DOHH2 (cell line): ENCODE measurements around the gene ALPG.
"Not testable (repeated sequence)": the region's sequence is repeated elsewhere in the genome, so short reads cannot be mapped to it uniquely, and the experiment has no call there.

Experiments used
- H3F3A ChIP-seq: fragments of 200-600 bp; sonication (generic), shearing (Covaris generic); 2 replicates; pipeline ENCODE4 v1.6.0; 2016; ENCODE audit warnings: antibody characterized with exemption, mild to moderate bottlenecking; ENCODE audit not compliant: control insufficient read depth, insufficient read depth
- H3K27ac ChIP-seq: fragments of 200-600 bp; sonication (generic); 2 replicates; pipeline ENCODE4 v1.5.1; 2014; ENCODE audit warnings: low read depth, mild to moderate bottlenecking, low read length, moderate library complexity
- H3K27me3 ChIP-seq: fragments of 200-600 bp; sonication (generic); 2 replicates; pipeline ENCODE4 v1.6.1; 2014; ENCODE audit warnings: mild to moderate bottlenecking, low read length, mixed read lengths; ENCODE audit not compliant: control insufficient read depth
- H3K36me3 ChIP-seq: fragments of 200-600 bp; sonication (generic); 2 replicates; pipeline ENCODE4 v1.6.1; 2014; ENCODE audit warnings: mild to moderate bottlenecking, low read length, moderate library complexity, mixed read lengths; ENCODE audit not compliant: control insufficient read depth
- H3K4me1 ChIP-seq: fragments of 200-600 bp; sonication (generic); 2 replicates; pipeline ENCODE4 v1.6.1; 2014; ENCODE audit warnings: mild to moderate bottlenecking, low read length, mixed read lengths; ENCODE audit not compliant: control insufficient read depth
- H3K4me2 ChIP-seq: fragments of 200-600 bp; sonication (generic); 2 replicates; pipeline ENCODE4 v1.6.0; 2014; ENCODE audit warnings: mild to moderate bottlenecking, low read length, moderate library complexity
- H3K4me3 ChIP-seq: fragments of 200-600 bp; sonication (generic); 2 replicates; pipeline ENCODE4 v1.5.1; 2014; ENCODE audit warnings: mild to moderate bottlenecking, low read length, mixed read lengths
- H3K79me2 ChIP-seq: fragments of 200-600 bp; sonication (generic); 2 replicates; pipeline ENCODE4 v1.6.1; 2014; ENCODE audit warnings: mild to moderate bottlenecking, low read length, mixed read lengths; ENCODE audit not compliant: control insufficient read depth
- H3K9me2 ChIP-seq: fragments of 200-600 bp; sonication (generic); replicated peaks from 2 replicates; pipeline ENCODE4 v1.6.1; 2014; ENCODE audit warnings: mild to moderate bottlenecking, low read length, mixed read lengths; ENCODE audit not compliant: control insufficient read depth
- H3K9me3 ChIP-seq: fragments of 200-600 bp; sonication (generic); 2 replicates; pipeline ENCODE4 v1.6.1; 2014; ENCODE audit warnings: antibody characterized with exemption, low read length, mixed read lengths; ENCODE audit not compliant: control insufficient read depth, insufficient read depth
- H4K20me1 ChIP-seq: fragments of 200-600 bp; sonication (generic); 2 replicates; pipeline ENCODE4 v1.6.0; 2014; ENCODE audit warnings: low read depth, mild to moderate bottlenecking, antibody characterized with exemption, low read length, moderate library complexity; ENCODE audit not compliant: control insufficient read depth, insufficient read depth
- CTCF ChIP-seq: fragments of 200-600 bp; sonication (generic); IDR thresholded peaks from one replicate; pipeline ENCODE4 v1.5.1; 2014; ENCODE audit warnings: antibody characterized with exemption, mild to moderate bottlenecking, low read depth, low read length; ENCODE audit not compliant: poor library complexity, severe bottlenecking
- EZH2phosphoT487 ChIP-seq: fragments of 200-600 bp; sonication (generic); IDR thresholded peaks from 2 replicates; pipeline ENCODE4 v1.6.1; 2017; ENCODE audit warnings: borderline replicate concordance, mild to moderate bottlenecking, antibody characterized with exemption, low read length, moderate library complexity, mixed read lengths

ALPG gene

GRCh38 chr2:232369126-232369951 is 37.3 kb upstream of the ALPG start:
- Histone ChIP-seq H4K20me1 (no peaks in the 10 kb centered on the region), H3K9me2 (no peaks in the 10 kb centered on the region), H3K4me3 (no peak overlapping the region), H3K9me3 (no peaks in the 10 kb centered on the region), H3K36me3 (no peaks in the 10 kb centered on the region), H3F3A (no peaks in the 10 kb centered on the region), H3K4me2 (no peak overlapping the region), H3K79me2 (no peaks in the 10 kb centered on the region), H3K4me1 (peaks cover 9% of the 10 kb centered on the region), H3K27me3 (no peaks in the 10 kb centered on the region), H3K27ac (no peak overlapping the region)
- no peak for TF ChIP-seq EZH2phosphoT487
- TF ChIP-seq CTCF: no peak

GRCh38 chr2:232370007-232370406 is 36.6 kb upstream of the ALPG start:
- not testable (repeated sequence) for H3K79me2 ChIP-seq, H4K20me1 ChIP-seq, H3K9me2 ChIP-seq, H3K4me1 ChIP-seq, H3F3A ChIP-seq, H3K36me3 ChIP-seq, H3K9me3 ChIP-seq, H3K4me2 ChIP-seq, H3K27me3 ChIP-seq, H3K4me3 ChIP-seq, H3K27ac ChIP-seq

- no peaks in the 10 kb centered on the region for H3K9me2 ChIP-seq
- no peak overlapping the region for H3K27ac ChIP-seq
- H3K4me3 ChIP-seq: no peak overlapping the region
- no peak for TF ChIP-seq EZH2phosphoT487
- TF ChIP-seq CTCF: no peak
- no peaks in the 10 kb centered on the region for H3K36me3 ChIP-seq
- no peaks in the 10 kb centered on the region for H3K79me2 ChIP-seq
- peaks cover 2% of the 10 kb centered on the region; the same call in 1 of the 2 replicates for H3K27me3 ChIP-seq
- H3K4me2 ChIP-seq: no peak overlapping the region
- H3K4me1 ChIP-seq: peaks cover 8% of the 10 kb centered on the region
- no peaks in the 10 kb centered on the region for H3K9me3 ChIP-seq
- H3F3A ChIP-seq: no peaks in the 10 kb centered on the region
- no peaks in the 10 kb centered on the region for H4K20me1 ChIP-seq
Observed at GRCh38 chr2:232372231-232373208, 34.1 kb upstream of the ALPG start.
